NCI-H2107 (cell line): ENCODE data around the gene GMNC.

ENCODE experiments used
- DNase-seq: peaks from one replicate; lab custom pipeline; 2025; lab: John Stamatoyannopoulos, UW

The GMNC gene

GRCh38 chr3:190848870-190849269 lies 13.6 kb downstream of the GMNC start:
- no peak for DNase-seq

- DNase-seq, result no peak
Measured at GRCh38 chr3:190847436-190847835, 15.1 kb downstream of the GMNC start.

- no peak for DNase-seq
Measured at GRCh38 chr3:190840146-190840545, 22.3 kb downstream of the GMNC start.

GRCh38 chr3:190831225-190831624 lies 31.3 kb downstream of the GMNC start:
- DNase-seq, result no peak

- DNase-seq, result no peak
Measured at GRCh38 chr3:190830031-190830430, 32.5 kb downstream of the GMNC start.

GRCh38 chr3:190826018-190826417 lies 36.5 kb downstream of the GMNC start:
- DNase-seq, result no peak

- no peak for DNase-seq
Measured at GRCh38 chr3:190825386-190826016, 37.0 kb downstream of the GMNC start.

GRCh38 chr3:190811775-190812480 lies 50.6 kb downstream of the GMNC start:
- peak; percentile 12 for DNase-seq

GRCh38 chr3:190810957-190811356 lies 51.5 kb downstream of the GMNC start:
- DNase-seq, result no peak

GRCh38 chr3:190809351-190809750 lies 53.1 kb downstream of the GMNC start:
- no peak for DNase-seq

- no peak for DNase-seq
Measured at GRCh38 chr3:190807719-190808375, 54.6 kb downstream of the GMNC start.
